IMR-90 (cell line): ENCODE measurements around the gene UPK1A. TPM values are rescaled to one million over a fixed set of nuclear protein-coding genes. Genes with fewer than 3 reads are reported as not detected.

Source experiments
- ATAC-seq: fragments of 200-7000 bp; cut with Tn5 transposase; 2 replicates; pipeline ENCODE4 v1.9.1; 2020; ENCODE audit warnings: low read depth, mild to moderate bottlenecking, moderate library complexity
- BruUV-seq: library from RNA; stranded (reverse); fragments of 400-500 nt; replicated peaks from 2 replicates; lab custom pipeline; 2021; lab: Mats Ljungman, UMichigan
- CTCF ChIA-PET: fragments of 300-600 bp; formaldehyde crosslinking; extraction: SDS; loops from one replicate; lab custom pipeline; 2021; ENCODE audit warnings: antibody characterized with exemption; lab: Yijun Ruan, JAX
- POLR2A ChIA-PET: fragments of 300-600 bp; sonication (Branson Sonifier 250); formaldehyde crosslinking; loops from one replicate; lab custom pipeline; 2022; ENCODE audit warnings: antibody characterized with exemption; ENCODE audit not compliant: unreplicated experiment; lab: Charles Lee
- DNase-seq: peaks from one replicate; pipeline ENCODE4 v3.0.0; 2013
- H2AFZ ChIP-seq: replicated peaks from 2 replicates; pipeline ENCODE3; 2013; ENCODE audit warnings: low read length, mild to moderate bottlenecking; ENCODE audit not compliant: poor library complexity
- H2AK5ac ChIP-seq: 2 replicates; pipeline ENCODE4 v1.6.1; 2013; ENCODE audit warnings: low read depth, low read length, inconsistent platforms
- H2AK9ac ChIP-seq: replicated peaks from 2 replicates; pipeline ENCODE3; 2013; ENCODE audit warnings: mild to moderate bottlenecking, low read depth, low read length, moderate library complexity; ENCODE audit not compliant: poor library complexity
- H2BK120ac ChIP-seq: 2 replicates; pipeline ENCODE4 v1.6.1; 2013; ENCODE audit warnings: low read depth, low read length, inconsistent platforms
- H2BK15ac ChIP-seq: 3 replicates; pipeline ENCODE4 v1.6.1; 2013; ENCODE audit warnings: low read depth, low read length, inconsistent platforms
- H2BK20ac ChIP-seq: 2 replicates; pipeline ENCODE4 v1.6.1; 2013; ENCODE audit warnings: low read depth, mild to moderate bottlenecking, inconsistent platforms, low read length, moderate library complexity
- H2BK5ac ChIP-seq: 2 replicates; pipeline ENCODE4 v1.6.1; 2013; ENCODE audit warnings: mild to moderate bottlenecking, low read depth, low read length, inconsistent platforms; ENCODE audit not compliant: poor library complexity, severe bottlenecking
- H3K14ac ChIP-seq: replicated peaks from 2 replicates; pipeline ENCODE4 v1.6.1; 2013; ENCODE audit warnings: low read depth, low read length, inconsistent platforms
- H3K18ac ChIP-seq: 2 replicates; pipeline ENCODE4 v1.6.1; 2013; ENCODE audit warnings: low read depth, low read length, control low read depth
- H3K23ac ChIP-seq: 2 replicates; pipeline ENCODE4 v1.6.1; 2013; ENCODE audit warnings: low read depth, low read length, inconsistent platforms
- H3K27ac ChIP-seq: 2 replicates; pipeline ENCODE4 v1.5.1; 2013; ENCODE audit warnings: mild to moderate bottlenecking, control low read depth, low read length; ENCODE audit not compliant: insufficient read depth
- H3K27me3 ChIP-seq: 2 replicates; pipeline ENCODE4 v1.6.1; 2013; ENCODE audit warnings: low read length; ENCODE audit not compliant: control insufficient read depth, insufficient read depth
- H3K36me3 ChIP-seq: 2 replicates; pipeline ENCODE4 v1.6.1; 2013; ENCODE audit warnings: low read length, mixed read lengths; ENCODE audit not compliant: control insufficient read depth, insufficient read depth
- H3K4ac ChIP-seq: 2 replicates; pipeline ENCODE4 v1.6.1; 2013; ENCODE audit warnings: low read depth, low read length, inconsistent platforms
- H3K4me1 ChIP-seq: 2 replicates; pipeline ENCODE4 v1.6.1; 2013; ENCODE audit warnings: low read length, mixed read lengths; ENCODE audit not compliant: control insufficient read depth, insufficient read depth
- H3K4me2 ChIP-seq: 2 replicates; pipeline ENCODE4 v1.6.1; 2013; ENCODE audit warnings: low read depth, mild to moderate bottlenecking, control low read depth, low read length, moderate library complexity
- H3K4me3 ChIP-seq: 2 replicates; pipeline ENCODE4 v1.5.1; 2013; ENCODE audit warnings: low read depth, mild to moderate bottlenecking, control low read depth, low read length, moderate library complexity; ENCODE audit not compliant: insufficient read depth
- H3K56ac ChIP-seq: 2 replicates; pipeline ENCODE4 v1.6.1; 2013; ENCODE audit warnings: low read length, inconsistent platforms; ENCODE audit not compliant: insufficient read depth; ENCODE audit errors: extremely low read depth
- H3K79me1 ChIP-seq, 2 experiments: 2 replicates each; pipeline ENCODE4 v1.6.1; 2013; ENCODE audit warnings: low read length in 2 of 2, inconsistent platforms in 1 of 2, low read depth in 1 of 2
- H3K9ac ChIP-seq: 2 replicates; pipeline ENCODE4 v1.6.1; 2013; ENCODE audit warnings: low read depth, low read length, control low read depth
- H3K9me1 ChIP-seq: 2 replicates; pipeline ENCODE4 v1.6.1; 2013; ENCODE audit warnings: low read length, inconsistent platforms; ENCODE audit not compliant: insufficient read depth
- H3K9me3 ChIP-seq: 2 replicates; pipeline ENCODE4 v1.6.1; 2013; ENCODE audit warnings: low read length; ENCODE audit not compliant: control insufficient read depth, insufficient read depth
- H4K20me1 ChIP-seq: 2 replicates; pipeline ENCODE4 v1.6.1; 2013; ENCODE audit warnings: low read length, inconsistent platforms; ENCODE audit not compliant: insufficient read depth
- H4K5ac ChIP-seq: 2 replicates; pipeline ENCODE4 v1.6.1; 2013; ENCODE audit warnings: mild to moderate bottlenecking, low read depth, low read length, control low read depth
- H4K8ac ChIP-seq, 2 experiments: 2 replicates each; pipeline ENCODE4 v1.6.1; 2013; ENCODE audit warnings: low read depth in 2 of 2, low read length in 2 of 2, control low read depth in 1 of 2, inconsistent platforms in 1 of 2
- H4K91ac ChIP-seq: 2 replicates; pipeline ENCODE4 v1.6.1; 2013; ENCODE audit warnings: low read depth, low read length, inconsistent platforms; ENCODE audit not compliant: insufficient read depth
- CEBPB ChIP-seq: IDR thresholded peaks from 2 replicates; pipeline ENCODE4 v1.6.1; 2012; ENCODE audit warnings: low read depth, low read length, improper control_type of control experiment
- MAZ ChIP-seq: IDR thresholded peaks from 2 replicates; pipeline ENCODE4 v1.6.1; 2012; ENCODE audit warnings: low read depth, mild to moderate bottlenecking, low read length, improper control_type of control experiment, moderate library complexity, borderline replicate concordance
- RAD21 ChIP-seq: IDR thresholded peaks from 2 replicates; pipeline ENCODE4 v1.6.1; 2012; ENCODE audit warnings: low read length, improper control_type of control experiment
- SMC3 ChIP-seq: fragments of 150-350 bp; IDR thresholded peaks from 2 replicates; pipeline ENCODE4 v1.6.1; 2016; ENCODE audit warnings: low read depth, mild to moderate bottlenecking, antibody characterized with exemption, low read length, moderate library complexity
- WGBS, 2 experiments: methylation state at CpG; one replicate each; pipeline versions ENCODE4 v1.1.5 to v1.1.7; 2013; ENCODE audit warnings: missing lambda C conversion rate in 2 of 2; ENCODE audit not compliant: insufficient read length in 1 of 2; ENCODE audit errors: extremely low coverage in 2 of 2; 5-methylcytosine and 5-hydroxymethylcytosine counted together
- dilution Hi-C: fragments of 300-500 bp; cut with HindIII; formaldehyde crosslinking; loops from one replicate; pipeline ENCODE4 v1.14.3; 2018; ENCODE audit warnings: low sequenced_read_pairs; ENCODE audit not compliant: unreplicated experiment
- in situ Hi-C: fragments of 300-500 bp; cut with MboI; formaldehyde crosslinking; loops from 3 replicates; pipeline ENCODE4 v1.14.3; 2019; ENCODE audit warnings: low sequenced_read_pairs, inconsistent platforms, mixed read lengths
- intact Hi-C: fragments of 100-400 bp; cut with micrococcal nuclease; formaldehyde crosslinking; loops from 2 replicates; pipeline ENCODE4 v1.10.0; 2022
- polyA plus RNA-seq, 3 experiments: library from polyadenylated mRNA; depleted of rRNA; stranded (reverse); fragments of >200 nt; gene quantifications; 2 replicates each; pipeline ENCODE4 v1.2.3, GENCODE V29; 2012; ENCODE audit warnings: low replicate concordance in 1 of 3
- total RNA-seq: library from RNA; depleted of rRNA; stranded (reverse); fragments of >200 nt; gene quantifications from 2 replicates; pipeline ENCODE4 v1.2.3, GENCODE V29; 2012
- TF ChIP-seq, protein P1 (sequence below): conservative IDR thresholded peaks from 2 replicates; pipeline ENCODE4 v1.5.1; 2012; ENCODE audit warnings: mild to moderate bottlenecking, low read depth, low read length, improper control_type of control experiment
- TF ChIP-seq, protein P2 (sequence below): fragments of 150-350 bp; IDR thresholded peaks from 2 replicates; pipeline ENCODE4 v1.6.1; 2017; ENCODE audit warnings: mild to moderate bottlenecking, antibody characterized with exemption, low read length, low read depth

Gene UPK1A
- total and polyA plus RNA-seq, 2 of the 4 experiments (the other 2 are of a cell fraction): 0.21 TPM; not detected in 1

DNA sequence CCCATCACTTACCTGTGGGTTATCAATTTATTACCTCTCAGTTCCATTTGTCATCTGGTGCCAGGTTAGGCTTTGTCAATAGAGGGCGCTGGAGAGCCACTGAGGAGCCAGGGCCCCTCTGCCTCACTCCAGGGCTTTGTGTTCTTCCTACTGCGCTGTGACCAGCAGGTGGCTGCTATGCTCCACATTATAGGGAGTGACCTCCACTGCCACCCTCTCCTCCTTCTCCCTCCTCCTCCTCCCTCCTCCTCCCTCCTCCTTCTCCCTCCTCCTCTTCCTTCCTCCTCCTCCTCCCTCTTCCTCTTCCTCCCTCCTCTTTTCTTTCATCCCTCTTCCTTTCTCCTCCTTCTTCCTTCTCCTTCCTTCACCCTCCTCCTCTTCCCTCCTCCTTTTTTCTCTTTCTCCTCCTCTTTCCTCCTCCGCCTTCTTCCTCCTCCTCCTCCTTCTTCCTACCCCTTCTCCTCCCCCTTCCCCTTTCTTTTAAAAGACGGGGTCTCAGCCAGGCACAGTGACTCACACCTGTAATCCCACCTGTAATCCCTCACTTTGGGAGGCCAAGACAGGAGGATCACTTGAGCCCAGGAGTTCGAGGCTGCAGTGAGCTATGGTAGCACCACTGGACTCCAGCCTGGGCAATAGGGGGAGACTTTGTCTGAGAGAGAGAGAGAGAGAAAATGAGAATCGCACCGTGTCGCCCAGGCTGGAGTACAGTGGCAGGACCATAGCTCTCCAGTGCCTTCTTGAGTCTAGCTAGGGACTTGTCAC, 27.7 kb downstream of the UPK1A start:
- no peak overlapping the region for H3K9ac ChIP-seq
- in situ Hi-C loops (no loop called here), intact Hi-C loops (loop anchor here (1.0 kb wide), 1 partner anchor 23 kb away; no protein-coding TSS in a partner anchor), dilution Hi-C loops (no loop called here)
- H3K4me3 ChIP-seq: no peak overlapping the region
- no peak overlapping the region for H2BK5ac ChIP-seq
- H3K36me3 ChIP-seq: no peaks in the 10 kb centered on the region
- TF ChIP-seq RAD21 (peak; percentile 93), MAZ (peak; percentile 81; the same call in 1 of the 2 replicates), SMC3 (peak; percentile 85), CEBPB (no peak)
- TF ChIP-seq, protein P1, sequence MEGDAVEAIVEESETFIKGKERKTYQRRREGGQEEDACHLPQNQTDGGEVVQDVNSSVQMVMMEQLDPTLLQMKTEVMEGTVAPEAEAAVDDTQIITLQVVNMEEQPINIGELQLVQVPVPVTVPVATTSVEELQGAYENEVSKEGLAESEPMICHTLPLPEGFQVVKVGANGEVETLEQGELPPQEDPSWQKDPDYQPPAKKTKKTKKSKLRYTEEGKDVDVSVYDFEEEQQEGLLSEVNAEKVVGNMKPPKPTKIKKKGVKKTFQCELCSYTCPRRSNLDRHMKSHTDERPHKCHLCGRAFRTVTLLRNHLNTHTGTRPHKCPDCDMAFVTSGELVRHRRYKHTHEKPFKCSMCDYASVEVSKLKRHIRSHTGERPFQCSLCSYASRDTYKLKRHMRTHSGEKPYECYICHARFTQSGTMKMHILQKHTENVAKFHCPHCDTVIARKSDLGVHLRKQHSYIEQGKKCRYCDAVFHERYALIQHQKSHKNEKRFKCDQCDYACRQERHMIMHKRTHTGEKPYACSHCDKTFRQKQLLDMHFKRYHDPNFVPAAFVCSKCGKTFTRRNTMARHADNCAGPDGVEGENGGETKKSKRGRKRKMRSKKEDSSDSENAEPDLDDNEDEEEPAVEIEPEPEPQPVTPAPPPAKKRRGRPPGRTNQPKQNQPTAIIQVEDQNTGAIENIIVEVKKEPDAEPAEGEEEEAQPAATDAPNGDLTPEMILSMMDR: peak; percentile 99
- TF ChIP-seq, protein P2, sequence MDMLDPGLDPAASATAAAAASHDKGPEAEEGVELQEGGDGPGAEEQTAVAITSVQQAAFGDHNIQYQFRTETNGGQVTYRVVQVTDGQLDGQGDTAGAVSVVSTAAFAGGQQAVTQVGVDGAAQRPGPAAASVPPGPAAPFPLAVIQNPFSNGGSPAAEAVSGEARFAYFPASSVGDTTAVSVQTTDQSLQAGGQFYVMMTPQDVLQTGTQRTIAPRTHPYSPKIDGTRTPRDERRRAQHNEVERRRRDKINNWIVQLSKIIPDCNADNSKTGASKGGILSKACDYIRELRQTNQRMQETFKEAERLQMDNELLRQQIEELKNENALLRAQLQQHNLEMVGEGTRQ: no peak
- H3K27ac ChIP-seq: no peak overlapping the region
- ATAC-seq: peak; percentile 99
- CTCF ChIA-PET: interaction anchor here (0.7 kb wide), 1 partner anchor 13 kb away, joined by 3 read pairs; no protein-coding TSS in a partner anchor
- no peak overlapping the region for H3K56ac ChIP-seq
- peak overlapping the region; percentile 69 for H2AFZ ChIP-seq
- H3K18ac ChIP-seq: no peak overlapping the region
- H4K20me1 ChIP-seq: no peaks in the 10 kb centered on the region
- no peaks in the 10 kb centered on the region for H3K9me1 ChIP-seq
- BruUV-seq: no TSS peak
- no peak overlapping the region for H4K8ac ChIP-seq
- 43% methylated on average over 1 of the region's 8 CpGs; no CpG with 5 or more reads in 1 of the 2 experiments for WGBS, 2 experiments
- H2BK20ac ChIP-seq: no peak overlapping the region
- no peak overlapping the region for H2AK9ac ChIP-seq
- no peak overlapping the region for H3K4ac ChIP-seq
- peaks cover 3% of the 10 kb centered on the region; the same call in 1 of the 2 replicates for H3K4me1 ChIP-seq
- H3K4me2 ChIP-seq: no peak overlapping the region
- POLR2A ChIA-PET: interaction anchor here (0.6 kb wide), 1 partner anchor 427 kb away, joined by 4 read pairs; no protein-coding TSS in a partner anchor
- no peaks in the 10 kb centered on the region for H3K79me1 ChIP-seq
- H4K5ac ChIP-seq: no peak overlapping the region
- peak; percentile 76 for DNase-seq
- H3K9me3 ChIP-seq: no peaks in the 10 kb centered on the region
- H2AK5ac ChIP-seq: no peak overlapping the region
- no peak overlapping the region for H3K14ac ChIP-seq
- H2BK15ac ChIP-seq: no peak overlapping the region
- H4K91ac ChIP-seq: no peak overlapping the region
- no peak overlapping the region for H3K23ac ChIP-seq
- no peak overlapping the region for H2BK120ac ChIP-seq
- peaks cover 2% of the 10 kb centered on the region; the same call in 1 of the 2 replicates for H3K27me3 ChIP-seq
